IMR-90 (cell line): ENCODE results near the gene ESD. TPM values are rescaled to one million over a fixed set of nuclear protein-coding genes. Genes with fewer than 3 reads are reported as not detected.

Experiments
- ATAC-seq: fragments of 200-7000 bp; cut with Tn5 transposase; 2 replicates; pipeline ENCODE4 v1.9.1; 2020; ENCODE audit warnings: low read depth, mild to moderate bottlenecking, moderate library complexity
- BruUV-seq: library from RNA; stranded (reverse); fragments of 400-500 nt; replicated peaks from 2 replicates; lab custom pipeline; 2021; lab: Mats Ljungman, UMichigan
- CTCF ChIA-PET: fragments of 300-600 bp; formaldehyde crosslinking; extraction: SDS; loops from one replicate; lab custom pipeline; 2021; ENCODE audit warnings: antibody characterized with exemption; lab: Yijun Ruan, JAX
- POLR2A ChIA-PET: fragments of 300-600 bp; sonication (Branson Sonifier 250); formaldehyde crosslinking; loops from one replicate; lab custom pipeline; 2022; ENCODE audit warnings: antibody characterized with exemption; ENCODE audit not compliant: unreplicated experiment; lab: Charles Lee
- DNase-seq: peaks from one replicate; pipeline ENCODE4 v3.0.0; 2013
- H2AFZ ChIP-seq: replicated peaks from 2 replicates; pipeline ENCODE3; 2013; ENCODE audit warnings: low read length, mild to moderate bottlenecking; ENCODE audit not compliant: poor library complexity
- H2AK5ac ChIP-seq: 2 replicates; pipeline ENCODE4 v1.6.1; 2013; ENCODE audit warnings: low read depth, low read length, inconsistent platforms
- H2AK9ac ChIP-seq: replicated peaks from 2 replicates; pipeline ENCODE3; 2013; ENCODE audit warnings: mild to moderate bottlenecking, low read depth, low read length, moderate library complexity; ENCODE audit not compliant: poor library complexity
- H2BK120ac ChIP-seq: 2 replicates; pipeline ENCODE4 v1.6.1; 2013; ENCODE audit warnings: low read depth, low read length, inconsistent platforms
- H2BK15ac ChIP-seq: 3 replicates; pipeline ENCODE4 v1.6.1; 2013; ENCODE audit warnings: low read depth, low read length, inconsistent platforms
- H2BK20ac ChIP-seq: 2 replicates; pipeline ENCODE4 v1.6.1; 2013; ENCODE audit warnings: low read depth, mild to moderate bottlenecking, inconsistent platforms, low read length, moderate library complexity
- H2BK5ac ChIP-seq: 2 replicates; pipeline ENCODE4 v1.6.1; 2013; ENCODE audit warnings: mild to moderate bottlenecking, low read depth, low read length, inconsistent platforms; ENCODE audit not compliant: poor library complexity, severe bottlenecking
- H3K14ac ChIP-seq: replicated peaks from 2 replicates; pipeline ENCODE4 v1.6.1; 2013; ENCODE audit warnings: low read depth, low read length, inconsistent platforms
- H3K18ac ChIP-seq: 2 replicates; pipeline ENCODE4 v1.6.1; 2013; ENCODE audit warnings: low read depth, low read length, control low read depth
- H3K23ac ChIP-seq: 2 replicates; pipeline ENCODE4 v1.6.1; 2013; ENCODE audit warnings: low read depth, low read length, inconsistent platforms
- H3K27ac ChIP-seq: 2 replicates; pipeline ENCODE4 v1.5.1; 2013; ENCODE audit warnings: mild to moderate bottlenecking, control low read depth, low read length; ENCODE audit not compliant: insufficient read depth
- H3K27me3 ChIP-seq: 2 replicates; pipeline ENCODE4 v1.6.1; 2013; ENCODE audit warnings: low read length; ENCODE audit not compliant: control insufficient read depth, insufficient read depth
- H3K36me3 ChIP-seq: 2 replicates; pipeline ENCODE4 v1.6.1; 2013; ENCODE audit warnings: low read length, mixed read lengths; ENCODE audit not compliant: control insufficient read depth, insufficient read depth
- H3K4ac ChIP-seq: 2 replicates; pipeline ENCODE4 v1.6.1; 2013; ENCODE audit warnings: low read depth, low read length, inconsistent platforms
- H3K4me1 ChIP-seq: 2 replicates; pipeline ENCODE4 v1.6.1; 2013; ENCODE audit warnings: low read length, mixed read lengths; ENCODE audit not compliant: control insufficient read depth, insufficient read depth
- H3K4me2 ChIP-seq: 2 replicates; pipeline ENCODE4 v1.6.1; 2013; ENCODE audit warnings: low read depth, mild to moderate bottlenecking, control low read depth, low read length, moderate library complexity
- H3K4me3 ChIP-seq: 2 replicates; pipeline ENCODE4 v1.5.1; 2013; ENCODE audit warnings: low read depth, mild to moderate bottlenecking, control low read depth, low read length, moderate library complexity; ENCODE audit not compliant: insufficient read depth
- H3K56ac ChIP-seq: 2 replicates; pipeline ENCODE4 v1.6.1; 2013; ENCODE audit warnings: low read length, inconsistent platforms; ENCODE audit not compliant: insufficient read depth; ENCODE audit errors: extremely low read depth
- H3K79me1 ChIP-seq, 2 experiments: 2 replicates each; pipeline ENCODE4 v1.6.1; 2013; ENCODE audit warnings: low read length in 2 of 2, inconsistent platforms in 1 of 2, low read depth in 1 of 2
- H3K9ac ChIP-seq: 2 replicates; pipeline ENCODE4 v1.6.1; 2013; ENCODE audit warnings: low read depth, low read length, control low read depth
- H3K9me1 ChIP-seq: 2 replicates; pipeline ENCODE4 v1.6.1; 2013; ENCODE audit warnings: low read length, inconsistent platforms; ENCODE audit not compliant: insufficient read depth
- H3K9me3 ChIP-seq: 2 replicates; pipeline ENCODE4 v1.6.1; 2013; ENCODE audit warnings: low read length; ENCODE audit not compliant: control insufficient read depth, insufficient read depth
- H4K20me1 ChIP-seq: 2 replicates; pipeline ENCODE4 v1.6.1; 2013; ENCODE audit warnings: low read length, inconsistent platforms; ENCODE audit not compliant: insufficient read depth
- H4K5ac ChIP-seq: 2 replicates; pipeline ENCODE4 v1.6.1; 2013; ENCODE audit warnings: mild to moderate bottlenecking, low read depth, low read length, control low read depth
- H4K8ac ChIP-seq, 2 experiments: 2 replicates each; pipeline ENCODE4 v1.6.1; 2013; ENCODE audit warnings: low read depth in 2 of 2, low read length in 2 of 2, control low read depth in 1 of 2, inconsistent platforms in 1 of 2
- H4K91ac ChIP-seq: 2 replicates; pipeline ENCODE4 v1.6.1; 2013; ENCODE audit warnings: low read depth, low read length, inconsistent platforms; ENCODE audit not compliant: insufficient read depth
- BHLHE40 ChIP-seq: fragments of 150-350 bp; IDR thresholded peaks from 2 replicates; pipeline ENCODE4 v1.6.1; 2016; ENCODE audit warnings: mild to moderate bottlenecking, low read depth, low read length
- CEBPB ChIP-seq: IDR thresholded peaks from 2 replicates; pipeline ENCODE4 v1.6.1; 2012; ENCODE audit warnings: low read depth, low read length, improper control_type of control experiment
- CHD1 ChIP-seq: IDR thresholded peaks from 2 replicates; pipeline ENCODE4 v1.6.1; 2012; ENCODE audit warnings: low read depth, low read length, improper control_type of control experiment
- CTCF ChIP-seq: conservative IDR thresholded peaks from 2 replicates; pipeline ENCODE4 v1.5.1; 2012; ENCODE audit warnings: mild to moderate bottlenecking, low read depth, low read length, improper control_type of control experiment
- ELK1 ChIP-seq: fragments of 150-350 bp; IDR thresholded peaks from 2 replicates; pipeline ENCODE4 v1.6.1; 2016; ENCODE audit warnings: low read depth, mild to moderate bottlenecking, low read length, moderate library complexity, borderline replicate concordance
- FOS ChIP-seq: fragments of 150-350 bp; IDR thresholded peaks from 2 replicates; pipeline ENCODE4 v1.6.1; 2016; ENCODE audit warnings: low read depth, low read length
- MAFK ChIP-seq: IDR thresholded peaks from 2 replicates; pipeline ENCODE4 v1.6.1; 2012; ENCODE audit warnings: low read depth, low read length, improper control_type of control experiment
- MAZ ChIP-seq: IDR thresholded peaks from 2 replicates; pipeline ENCODE4 v1.6.1; 2012; ENCODE audit warnings: low read depth, mild to moderate bottlenecking, low read length, improper control_type of control experiment, moderate library complexity, borderline replicate concordance
- MXI1 ChIP-seq: IDR thresholded peaks from 2 replicates; pipeline ENCODE4 v1.6.1; 2012; ENCODE audit warnings: low read depth, mild to moderate bottlenecking, low read length, moderate library complexity, borderline replicate concordance
- NFE2L2 ChIP-seq: fragments of 150-350 bp; IDR thresholded peaks from 2 replicates; pipeline ENCODE4 v1.6.1; 2016; ENCODE audit warnings: low read depth, mild to moderate bottlenecking, low read length
- POLR2A ChIP-seq: IDR thresholded peaks from 2 replicates; pipeline ENCODE4 v1.6.1; 2012; ENCODE audit warnings: mild to moderate bottlenecking, low read depth, low read length
- RAD21 ChIP-seq: IDR thresholded peaks from 2 replicates; pipeline ENCODE4 v1.6.1; 2012; ENCODE audit warnings: low read length, improper control_type of control experiment
- RCOR1 ChIP-seq: IDR thresholded peaks from 2 replicates; pipeline ENCODE4 v1.6.1; 2012; ENCODE audit warnings: mild to moderate bottlenecking, low read length, improper control_type of control experiment; ENCODE audit not compliant: insufficient replicate concordance
- RFX5 ChIP-seq: IDR thresholded peaks from 2 replicates; pipeline ENCODE4 v1.8.0; 2012; ENCODE audit warnings: low read depth, mild to moderate bottlenecking, low read length, moderate library complexity
- SMC3 ChIP-seq: fragments of 150-350 bp; IDR thresholded peaks from 2 replicates; pipeline ENCODE4 v1.6.1; 2016; ENCODE audit warnings: low read depth, mild to moderate bottlenecking, antibody characterized with exemption, low read length, moderate library complexity
- USF2 ChIP-seq: fragments of 150-350 bp; IDR thresholded peaks from 2 replicates; pipeline ENCODE4 v1.6.1; 2017; ENCODE audit warnings: mild to moderate bottlenecking, antibody characterized with exemption, low read length, low read depth
- whole genome bisulfite sequencing, 2 experiments: methylation state at CpG; one replicate each; pipeline versions ENCODE4 v1.1.5 to v1.1.7; 2013; ENCODE audit warnings: missing lambda C conversion rate in 2 of 2; ENCODE audit not compliant: insufficient read length in 1 of 2; ENCODE audit errors: extremely low coverage in 2 of 2; 5-methylcytosine and 5-hydroxymethylcytosine counted together
- dilution Hi-C: fragments of 300-500 bp; cut with HindIII; formaldehyde crosslinking; loops from one replicate; pipeline ENCODE4 v1.14.3; 2018; ENCODE audit warnings: low sequenced_read_pairs; ENCODE audit not compliant: unreplicated experiment
- in situ Hi-C: fragments of 300-500 bp; cut with MboI; formaldehyde crosslinking; loops from 3 replicates; pipeline ENCODE4 v1.14.3; 2019; ENCODE audit warnings: low sequenced_read_pairs, inconsistent platforms, mixed read lengths
- intact Hi-C: fragments of 100-400 bp; cut with micrococcal nuclease; formaldehyde crosslinking; loops from 2 replicates; pipeline ENCODE4 v1.10.0; 2022
- polyA plus RNA-seq, 3 experiments: library from polyadenylated mRNA; depleted of rRNA; stranded (reverse); fragments of >200 nt; gene quantifications; 2 replicates each; pipeline ENCODE4 v1.2.3, GENCODE V29; 2012; ENCODE audit warnings: low replicate concordance in 1 of 3
- total RNA-seq: library from RNA; depleted of rRNA; stranded (reverse); fragments of >200 nt; gene quantifications from 2 replicates; pipeline ENCODE4 v1.2.3, GENCODE V29; 2012

ESD gene
- total and polyA plus RNA-seq, 2 of the 4 experiments (the other 2 are of a cell fraction), result 90.4 to 135 TPM

DNA sequence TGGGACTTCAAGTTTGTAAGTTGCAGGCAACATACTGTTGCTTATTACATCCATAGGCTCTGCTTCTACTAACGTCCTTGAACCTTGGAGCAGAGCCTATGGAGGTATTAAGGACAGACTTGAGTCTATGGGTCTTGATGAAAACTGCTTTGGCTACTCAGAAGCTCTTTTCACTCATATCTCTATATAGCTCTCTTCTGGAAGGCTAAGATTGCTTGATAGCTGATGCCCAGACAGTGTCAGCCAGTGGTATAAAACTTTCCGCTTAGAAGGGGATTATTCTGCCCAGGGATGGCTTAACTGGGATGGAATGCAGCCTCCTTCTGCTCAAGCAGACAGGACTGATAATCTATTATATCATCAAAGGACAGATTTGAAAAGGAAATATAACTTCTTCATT lies 25.6 kb upstream of the ESD start:
- H3K4me3 ChIP-seq, result no peak overlapping the region
- CTCF ChIA-PET, result interaction anchor here (0.7 kb wide), 1 partner anchor 898 kb away, joined by 4 read pairs; no protein-coding TSS in a partner anchor
- no peak overlapping the region for H2AK9ac ChIP-seq
- H3K18ac ChIP-seq, result no peak overlapping the region
- H3K4me1 ChIP-seq, result no peaks in the 10 kb centered on the region
- H3K56ac ChIP-seq, result no peak overlapping the region
- H2BK15ac ChIP-seq, result no peak overlapping the region
- no peaks in the 10 kb centered on the region for H3K36me3 ChIP-seq
- WGBS, 2 experiments, result no CpG with 5 or more reads among the region's 2 CpGs
- in situ Hi-C loops, result no loop called here
- H2AK5ac ChIP-seq, result no peak overlapping the region
- dilution Hi-C loops, result no loop called here
- no peak overlapping the region for H4K8ac ChIP-seq
- BruUV-seq, result no TSS peak
- no peak overlapping the region for H2BK5ac ChIP-seq
- H4K20me1 ChIP-seq, result no peaks in the 10 kb centered on the region
- no peak overlapping the region for H2BK120ac ChIP-seq
- H2BK20ac ChIP-seq, result no peak overlapping the region
- POLR2A ChIA-PET, result no interaction called here
- H3K27me3 ChIP-seq, result peaks cover 3% of the 10 kb centered on the region; the same call in 1 of the 2 replicates
- ATAC-seq, result no peak
- H3K9ac ChIP-seq, result no peak overlapping the region
- intact Hi-C loops, result no loop called here
- H3K14ac ChIP-seq, result no peak overlapping the region
- H3K4me2 ChIP-seq, result no peak overlapping the region
- no peak for TF ChIP-seq FOS
- TF ChIP-seq USF2, result no peak
- no peak for TF ChIP-seq CTCF
- no peak for TF ChIP-seq CHD1
- TF ChIP-seq NFE2L2, result no peak
- TF ChIP-seq MAFK, result no peak
- TF ChIP-seq ELK1, result no peak
- no peak for TF ChIP-seq RFX5
- no peak for TF ChIP-seq SMC3
- no peak for TF ChIP-seq MAZ
- no peak for TF ChIP-seq BHLHE40
- no peak for TF ChIP-seq POLR2A
- no peak for TF ChIP-seq RAD21
- TF ChIP-seq RCOR1, result no peak
- TF ChIP-seq MXI1, result no peak
- no peak for TF ChIP-seq CEBPB
- no peak overlapping the region for H3K27ac ChIP-seq
- no peak overlapping the region for H4K5ac ChIP-seq
- no peak overlapping the region for H3K23ac ChIP-seq
- H3K9me1 ChIP-seq, result no peaks in the 10 kb centered on the region
- H3K4ac ChIP-seq, result no peak overlapping the region
- H2AFZ ChIP-seq, result no peak overlapping the region
- DNase-seq, result no peak
- no peaks in the 10 kb centered on the region for H3K9me3 ChIP-seq
- H3K79me1 ChIP-seq, result no peaks in the 10 kb centered on the region
- no peak overlapping the region for H4K91ac ChIP-seq
